GM12865 (cell line): ENCODE data around the gene ATP11A.

Source experiments
- DNase-seq: peaks from one replicate; pipeline ENCODE4 v3.0.0; 2010; ENCODE audit warnings: low read depth
- H3K4me3 ChIP-seq: 2 replicates; pipeline ENCODE4 v1.5.1; 2011; ENCODE audit warnings: mild to moderate bottlenecking, low read depth, low read length, control low read depth
- CTCF ChIP-seq: IDR thresholded peaks from 2 replicates; pipeline ENCODE4 v1.5.1; 2011; ENCODE audit warnings: low read length, control low read depth, low read depth, inconsistent platforms; ENCODE audit not compliant: insufficient read depth; ENCODE audit errors: missing control alignments

Gene ATP11A

GRCh38 chr13:112727581-112727980 is 37.7 kb downstream of the ATP11A start:
- no peak for DNase-seq
- TF ChIP-seq CTCF = no peak
- no peak overlapping the region for H3K4me3 ChIP-seq

- TF ChIP-seq CTCF = no peak
These were observed 38.7 kb downstream of the ATP11A start for GRCh38 chr13:112728375-112729126.

GRCh38 chr13:112729408-112729807 is 39.6 kb downstream of the ATP11A start:
- DNase-seq = no peak
- no peak for TF ChIP-seq CTCF
- H3K4me3 ChIP-seq = no peak overlapping the region

More at GRCh38 chr13:112728375-112729126, 38.7 kb downstream of the ATP11A start:
- no peak for DNase-seq
- no peak overlapping the region for H3K4me3 ChIP-seq

GRCh38 chr13:112730157-112730671 is 40.4 kb downstream of the ATP11A start:
- TF ChIP-seq CTCF = no peak
- no peak overlapping the region for H3K4me3 ChIP-seq

GRCh38 chr13:112731667-112732616 is 42.1 kb downstream of the ATP11A start:
- no peak for TF ChIP-seq CTCF
- DNase-seq = no peak
- no peak overlapping the region for H3K4me3 ChIP-seq

More at GRCh38 chr13:112730157-112730671, 40.4 kb downstream of the ATP11A start:
- no peak for DNase-seq

GRCh38 chr13:112732679-112733078 is 42.8 kb downstream of the ATP11A start:
- no peak for TF ChIP-seq CTCF
- no peak overlapping the region for H3K4me3 ChIP-seq
- DNase-seq = no peak
